Duodenal mucosa (tissue), 2 donors: ENCODE measurements around the gene CUX1.
"Not testable (repeated sequence)": the region's sequence is repeated elsewhere in the genome, so short reads cannot be mapped to it uniquely, and the experiment has no call there.

Source experiments
- H3K27ac ChIP-seq: one replicate; pipeline ENCODE4 v1.7.0; 2013; ENCODE audit warnings: low read depth, low read length
- H3K27me3 ChIP-seq, 2 donors: one replicate each; pipeline ENCODE4 v1.7.0; 2013; ENCODE audit warnings: low read length in 2 of 2, control low read depth in 1 of 2; ENCODE audit not compliant: insufficient read depth in 2 of 2, control insufficient read depth in 1 of 2
- H3K36me3 ChIP-seq, 2 donors: one replicate each; pipeline ENCODE4 v1.7.0; 2013; ENCODE audit warnings: low read length in 2 of 2, control low read depth in 1 of 2; ENCODE audit not compliant: insufficient read depth in 2 of 2, control insufficient read depth in 1 of 2
- H3K4me1 ChIP-seq, 2 donors: one replicate each; pipeline ENCODE4 v1.7.0; 2013; ENCODE audit warnings: low read length in 2 of 2, control low read depth in 1 of 2; ENCODE audit not compliant: insufficient read depth in 2 of 2, control insufficient read depth in 1 of 2
- H3K4me3 ChIP-seq, 2 donors: one replicate each; pipeline ENCODE4 v1.7.0; 2013; ENCODE audit warnings: low read length in 2 of 2, low read depth in 1 of 2
- H3K9ac ChIP-seq, 2 donors: one replicate each; pipeline ENCODE4 v1.7.0; 2013; ENCODE audit warnings: low read length in 2 of 2, low read depth in 1 of 2
- H3K9me3 ChIP-seq, 2 donors: one replicate each; pipeline ENCODE4 v1.7.0; 2013; ENCODE audit warnings: low read length in 2 of 2, control low read depth in 1 of 2; ENCODE audit not compliant: control insufficient read depth in 1 of 2

Gene CUX1

DNA sequence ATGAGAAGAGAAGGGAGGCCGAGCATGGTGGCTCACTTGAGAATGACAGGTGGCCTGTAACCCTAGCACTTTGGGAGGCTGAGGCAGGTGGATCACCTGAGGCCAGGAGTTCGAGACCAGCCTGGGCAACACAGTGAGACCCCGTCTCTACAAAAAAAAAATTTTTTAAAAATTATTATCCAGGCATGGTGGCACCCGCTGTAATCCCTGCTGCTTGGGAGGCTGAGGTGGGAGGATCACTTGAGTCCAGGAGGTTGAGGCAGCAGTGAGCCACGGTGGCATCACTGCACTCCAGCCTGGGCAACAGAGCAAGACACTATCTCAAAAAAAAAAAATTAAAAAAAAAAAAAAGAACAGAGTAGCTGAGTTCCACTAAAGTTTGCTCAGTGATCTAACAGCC, 412.7 kb downstream of the CUX1 start:
- not testable (repeated sequence) for H3K4me3 ChIP-seq, H3K27me3 ChIP-seq, H3K27ac ChIP-seq, H3K9me3 ChIP-seq, H3K9ac ChIP-seq, H3K4me1 ChIP-seq
- peaks cover 3 to 40% of the 10 kb centered on the region in 2 donors for H3K36me3 ChIP-seq

- Histone ChIP-seq H3K4me3 (no peak overlapping the region), H3K36me3 (peaks cover 3 to 40% of the 10 kb centered on the region in 2 donors), H3K27me3 (no peaks in the 10 kb centered on the region), H3K9ac (no peak overlapping the region), H3K27ac (no peak overlapping the region), H3K9me3 (no peaks in the 10 kb centered on the region), H3K4me1 (no peaks in the 10 kb centered on the region)
Measured at GRCh38 chr7:102230593-102230992, 413.2 kb downstream of the CUX1 start.

GRCh38 chr7:102232611-102233286, 415.3 kb downstream of the CUX1 start:
- no peaks in the 10 kb centered on the region for H3K9me3 ChIP-seq
- no peaks in the 10 kb centered on the region for H3K4me1 ChIP-seq
- no peaks in the 10 kb centered on the region for H3K27me3 ChIP-seq
- peaks cover 3 to 33% of the 10 kb centered on the region in 2 donors for H3K36me3 ChIP-seq
- no peak overlapping the region for H3K4me3 ChIP-seq
- no peak overlapping the region for H3K27ac ChIP-seq
- no peak overlapping the region for H3K9ac ChIP-seq

- H3K4me1 ChIP-seq: no peaks in the 10 kb centered on the region
- no peaks in the 10 kb centered on the region for H3K27me3 ChIP-seq
- peaks cover 3 to 26% of the 10 kb centered on the region in 2 donors for H3K36me3 ChIP-seq
- H3K27ac ChIP-seq: no peak overlapping the region
- H3K9me3 ChIP-seq: no peaks in the 10 kb centered on the region
- H3K9ac ChIP-seq: no peak overlapping the region
- H3K4me3 ChIP-seq: no peak overlapping the region
Measured at GRCh38 chr7:102234131-102234530, 416.7 kb downstream of the CUX1 start.

DNA sequence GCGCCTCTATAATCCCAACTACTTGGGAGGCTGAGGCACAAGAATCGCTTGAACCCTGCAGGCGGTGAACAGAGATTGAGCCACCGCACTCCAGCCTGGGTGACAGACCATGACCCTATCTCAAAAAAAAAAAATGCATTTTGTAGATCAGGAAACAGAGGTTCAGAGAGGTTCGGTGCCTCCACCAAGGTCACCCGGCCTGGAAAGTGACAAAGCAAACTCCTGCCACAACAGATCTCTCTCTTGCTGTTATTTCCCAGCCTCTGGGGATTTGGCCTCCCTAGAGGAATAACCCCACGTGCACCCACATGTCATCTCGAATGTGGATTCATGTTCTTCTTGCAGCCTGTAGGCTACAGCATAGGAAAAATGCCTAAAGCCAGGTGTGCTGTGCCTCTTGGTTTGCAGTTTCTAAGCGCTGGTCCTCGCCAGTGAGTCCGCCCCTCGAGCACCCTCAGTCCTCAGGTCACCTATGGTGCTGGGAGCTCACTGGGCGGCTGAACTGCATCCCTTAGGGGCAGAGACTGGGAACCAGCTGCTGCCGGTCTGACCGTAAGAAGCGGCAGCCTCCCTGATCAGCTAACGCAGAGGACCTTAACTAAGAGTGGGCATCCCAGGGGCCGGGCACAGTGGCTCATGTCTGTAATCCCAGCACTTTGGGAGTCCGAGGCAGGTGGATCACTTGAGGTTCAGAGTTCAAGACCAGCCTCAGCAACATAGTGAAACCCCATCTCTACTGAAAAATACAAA, 417.6 kb downstream of the CUX1 start:
- H3K4me3 ChIP-seq: no peak overlapping the region
- no peaks in the 10 kb centered on the region for H3K4me1 ChIP-seq
- H3K27ac ChIP-seq: no peak overlapping the region
- no peaks in the 10 kb centered on the region for H3K27me3 ChIP-seq
- H3K9ac ChIP-seq: no peak overlapping the region
- H3K36me3 ChIP-seq: peaks cover 3 to 30% of the 10 kb centered on the region in 2 donors
- H3K9me3 ChIP-seq: no peaks in the 10 kb centered on the region

- H3K4me1 ChIP-seq: no peaks in the 10 kb centered on the region
- no peak overlapping the region for H3K9ac ChIP-seq
- no peak overlapping the region for H3K4me3 ChIP-seq
- no peaks in the 10 kb centered on the region for H3K9me3 ChIP-seq
- no peaks in the 10 kb centered on the region for H3K27me3 ChIP-seq
- H3K36me3 ChIP-seq: peaks cover 3 to 29% of the 10 kb centered on the region in 2 donors
- H3K27ac ChIP-seq: no peak overlapping the region
Measured at GRCh38 chr7:102236102-102236501, 418.7 kb downstream of the CUX1 start.

GRCh38 chr7:102236592-102237287, 419.3 kb downstream of the CUX1 start:
- no peaks in the 10 kb centered on the region for H3K4me1 ChIP-seq
- peaks cover 3 to 34% of the 10 kb centered on the region in 2 donors for H3K36me3 ChIP-seq
- no peaks in the 10 kb centered on the region for H3K27me3 ChIP-seq
- H3K4me3 ChIP-seq: no peak overlapping the region
- no peak overlapping the region for H3K27ac ChIP-seq
- no peaks in the 10 kb centered on the region for H3K9me3 ChIP-seq
- H3K9ac ChIP-seq: no peak overlapping the region

GRCh38 chr7:102239206-102239820, 421.9 kb downstream of the CUX1 start:
- no peak overlapping the region for H3K9ac ChIP-seq
- no peaks in the 10 kb centered on the region for H3K4me1 ChIP-seq
- H3K9me3 ChIP-seq: no peaks in the 10 kb centered on the region
- H3K27me3 ChIP-seq: no peaks in the 10 kb centered on the region
- peaks cover 2 to 31% of the 10 kb centered on the region in 2 donors for H3K36me3 ChIP-seq
- no peak overlapping the region for H3K4me3 ChIP-seq
- no peak overlapping the region for H3K27ac ChIP-seq

GRCh38 chr7:102241431-102241830, 424.0 kb downstream of the CUX1 start:
- Histone ChIP-seq H3K27me3 (no peaks in the 10 kb centered on the region), H3K4me1 (no peaks in the 10 kb centered on the region), H3K4me3 (no peak overlapping the region), H3K9ac (no peak overlapping the region), H3K36me3 (peaks cover 2 to 32% of the 10 kb centered on the region in 2 donors), H3K9me3 (no peaks in the 10 kb centered on the region), H3K27ac (no peak overlapping the region)

- Histone ChIP-seq H3K9ac (no peak overlapping the region), H3K36me3 (peaks cover 2 to 23% of the 10 kb centered on the region in 2 donors), H3K4me3 (no peak overlapping the region), H3K9me3 (no peaks in the 10 kb centered on the region), H3K27ac (no peak overlapping the region), H3K4me1 (no peaks in the 10 kb centered on the region), H3K27me3 (no peaks in the 10 kb centered on the region)
Measured at GRCh38 chr7:102244601-102245000, 427.2 kb downstream of the CUX1 start.
